GM21423 (cell line): Measurements from ENCODE around the gene C18orf63.
"Not testable (repeated sequence)": the region's sequence is repeated elsewhere in the genome, so short reads cannot be mapped to it uniquely, and the experiment has no call there.

Source experiments
- ATAC-seq: cut with Tn5 transposase; IDR thresholded peaks from one replicate; pipeline ENCODE4 v1.9.1; 2021; ENCODE audit warnings: mild to moderate bottlenecking, moderate library complexity; ENCODE audit not compliant: unreplicated experiment

C18orf63 gene

GRCh38 chr18:74286106-74286855, 29.4 kb upstream of the C18orf63 start:
- ATAC-seq = no peak

GRCh38 chr18:74286856-74287255, 28.8 kb upstream of the C18orf63 start:
- ATAC-seq = no peak

GRCh38 chr18:74288041-74288440, 27.6 kb upstream of the C18orf63 start:
- ATAC-seq = no peak

GRCh38 chr18:74288730-74289129, 26.9 kb upstream of the C18orf63 start:
- ATAC-seq = no peak

GRCh38 chr18:74289137-74289536, 26.5 kb upstream of the C18orf63 start:
- no peak for ATAC-seq

- ATAC-seq = no peak
Observed at GRCh38 chr18:74290021-74290420, 25.6 kb upstream of the C18orf63 start.

GRCh38 chr18:74290794-74291471, 24.7 kb upstream of the C18orf63 start:
- ATAC-seq = no peak

- no peak for ATAC-seq
Observed at GRCh38 chr18:74291472-74291770, 24.2 kb upstream of the C18orf63 start.

GRCh38 chr18:74291771-74292540, 23.7 kb upstream of the C18orf63 start, which contains the start of gene CYB5A:
TSS of gene CYB5A (minus strand) at chr18:74291963. CDS start at chr18:74291875, 88 bp downstream.
- peak; percentile 99 for ATAC-seq

- ATAC-seq = no peak
Observed at GRCh38 chr18:74292541-74292858, 23.1 kb upstream of the C18orf63 start.

- ATAC-seq = not testable (repeated sequence)
Observed at GRCh38 chr18:74292982-74293381, 22.7 kb upstream of the C18orf63 start.

- ATAC-seq = no peak
Observed at GRCh38 chr18:74294526-74294925, 21.1 kb upstream of the C18orf63 start.

- ATAC-seq = no peak
Observed at GRCh38 chr18:74299162-74299561, 16.5 kb upstream of the C18orf63 start.

GRCh38 chr18:74299746-74300145, 15.9 kb upstream of the C18orf63 start:
- ATAC-seq = no peak

GRCh38 chr18:74303306-74303705, 12.3 kb upstream of the C18orf63 start:
- ATAC-seq = no peak

- ATAC-seq = no peak
Observed at GRCh38 chr18:74303936-74304335, 11.7 kb upstream of the C18orf63 start.

GRCh38 chr18:74310411-74310810, 5.2 kb upstream of the C18orf63 start:
- ATAC-seq = peak; percentile 87

GRCh38 chr18:74311000-74311399, 4.6 kb upstream of the C18orf63 start:
- ATAC-seq = no peak

- ATAC-seq = no peak
Observed at GRCh38 chr18:74314759-74315463, 728 bp upstream of the C18orf63 start.

- no peak for ATAC-seq
Observed at GRCh38 chr18:74316257-74317170, 875 bp downstream of the C18orf63 start.
